GM18511 (cell line): ENCODE measurements around the gene DIABLO.
"Not testable (repeated sequence)": the region's sequence is repeated elsewhere in the genome, so short reads cannot be mapped to it uniquely, and the experiment has no call there.

ENCODE experiments used
- ATAC-seq: cut with Tn5 transposase; IDR thresholded peaks from one replicate; pipeline ENCODE4 v1.9.1; 2021; ENCODE audit warnings: mild to moderate bottlenecking, moderate library complexity; ENCODE audit not compliant: unreplicated experiment

The DIABLO gene

DNA sequence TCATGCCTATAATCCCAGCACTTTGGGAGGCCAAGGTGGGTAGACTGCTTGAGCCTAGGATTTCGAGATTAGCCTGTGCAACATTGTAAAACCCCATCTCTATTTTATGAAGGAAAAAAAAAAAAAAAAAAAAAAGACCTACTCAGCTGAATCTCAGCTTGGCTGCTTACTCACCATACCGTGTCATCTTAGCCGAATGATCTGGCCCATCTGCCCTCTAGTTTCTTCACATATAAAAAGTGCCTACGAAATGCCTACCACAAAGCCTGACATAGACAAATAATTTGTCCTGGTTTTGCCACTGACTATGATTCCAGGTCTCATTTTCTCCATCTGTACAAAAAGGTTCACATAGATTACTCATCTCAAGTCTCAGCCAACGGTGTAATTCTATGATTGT is 10.1 kb downstream of the DIABLO start:
- no peak for ATAC-seq

GRCh38 chr12:122208073-122208820 is 17.6 kb downstream of the DIABLO start:
- no peak for ATAC-seq

GRCh38 chr12:122207391-122207790 is 18.5 kb downstream of the DIABLO start:
- ATAC-seq = no peak

- ATAC-seq = no peak
These were observed 18.9 kb downstream of the DIABLO start for GRCh38 chr12:122206976-122207375.

GRCh38 chr12:122206111-122206881 is 19.6 kb downstream of the DIABLO start:
- no peak for ATAC-seq

DNA sequence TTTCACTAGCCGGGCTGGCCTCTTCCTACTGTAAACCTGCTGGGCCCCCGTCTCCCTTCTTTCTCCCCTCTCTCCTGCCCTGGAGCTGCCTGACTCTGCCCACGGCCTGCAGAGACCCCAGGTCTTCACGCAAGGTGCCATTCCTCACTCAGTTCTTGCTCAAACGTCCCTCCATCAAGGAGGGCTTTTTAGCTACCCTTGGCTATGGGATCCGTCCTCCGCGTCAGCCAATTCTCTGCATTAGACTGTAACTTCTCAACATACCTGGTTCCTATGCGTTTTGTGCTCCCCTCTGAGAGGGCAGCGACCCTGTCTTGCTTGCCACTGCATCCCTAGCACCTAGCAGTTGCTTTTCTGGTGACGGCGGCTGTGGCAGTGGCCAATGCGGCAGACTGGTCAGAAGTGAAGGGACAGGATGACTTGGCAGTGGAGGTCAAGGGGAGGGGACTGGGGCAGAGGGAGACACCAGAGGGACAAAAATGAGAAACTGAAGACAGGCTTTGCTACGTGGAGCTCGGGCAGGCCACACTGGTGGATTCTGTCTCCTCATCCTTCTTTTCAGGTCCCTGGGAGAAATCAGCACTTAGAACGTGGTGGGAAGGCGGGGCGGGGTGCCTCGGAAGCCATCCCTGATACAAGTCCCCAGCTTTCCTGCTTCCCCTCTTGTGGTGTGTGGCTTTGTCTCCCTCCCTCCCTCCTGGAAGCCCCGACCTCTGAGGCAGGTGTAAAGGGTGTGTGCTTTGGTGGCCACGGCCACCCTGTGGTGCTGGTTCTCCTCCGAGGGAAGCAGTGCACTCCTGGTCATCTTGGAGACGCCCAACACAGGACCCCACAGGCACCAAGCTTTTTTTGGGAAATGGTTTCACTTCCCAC is 20.6 kb downstream of the DIABLO start:
- no peak for ATAC-seq

- ATAC-seq = no peak
These were observed 21.4 kb downstream of the DIABLO start for GRCh38 chr12:122204167-122205052.

GRCh38 chr12:122203301-122204166 is 22.3 kb downstream of the DIABLO start, which contains the start of gene B3GNT4:
B3GNT4 (plus strand) TSS chr12:122203709; CDS start chr12:122204619, 910 bp downstream.
- ATAC-seq = no peak

GRCh38 chr12:122202811-122203210 is 23.0 kb downstream of the DIABLO start:
- not testable (repeated sequence) for ATAC-seq

DNA sequence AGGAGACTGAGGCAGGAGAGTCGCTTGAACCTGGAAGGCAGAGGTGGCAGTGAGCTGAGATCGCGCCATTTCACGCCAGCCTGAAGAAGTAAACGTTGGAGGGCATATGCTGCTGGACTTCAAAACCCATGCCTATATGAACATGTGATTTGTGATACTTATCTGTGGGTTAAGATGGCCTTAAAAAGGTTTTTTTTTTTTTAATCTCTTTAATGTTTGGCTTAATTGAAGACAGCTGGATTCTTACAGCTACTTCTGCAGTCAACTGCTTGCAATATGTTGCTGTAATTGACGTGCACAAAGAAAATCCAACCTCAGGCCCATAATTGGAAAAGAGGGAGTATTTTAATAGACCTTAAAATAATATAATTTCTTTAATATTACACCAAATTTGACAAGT is 23.8 kb downstream of the DIABLO start:
- ATAC-seq = no peak

DNA sequence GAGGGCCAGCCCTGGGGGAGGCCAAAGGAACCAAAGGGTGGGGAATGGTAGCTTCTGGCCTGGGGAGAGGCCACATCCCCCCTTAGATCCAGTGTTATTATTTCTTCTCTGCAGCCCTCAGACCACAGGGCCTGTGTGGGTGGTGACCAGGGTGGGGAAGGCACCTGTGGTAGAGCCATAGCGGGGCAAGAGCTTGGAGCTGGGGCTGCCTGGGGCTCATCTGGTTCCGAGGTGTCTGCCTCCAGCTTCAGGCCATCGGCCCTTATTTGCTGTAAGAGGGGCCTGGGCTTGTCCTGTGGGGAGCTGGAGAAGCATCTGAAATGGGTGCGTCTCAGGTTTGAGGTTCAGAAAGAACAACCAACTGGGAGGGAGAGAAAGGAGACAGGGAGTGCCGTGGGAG is 24.5 kb downstream of the DIABLO start:
- ATAC-seq = no peak

GRCh38 chr12:122200541-122201175 is 25.2 kb downstream of the DIABLO start:
- no peak for ATAC-seq

- ATAC-seq = no peak
These were observed 26.1 kb downstream of the DIABLO start for GRCh38 chr12:122199484-122200355.

DNA sequence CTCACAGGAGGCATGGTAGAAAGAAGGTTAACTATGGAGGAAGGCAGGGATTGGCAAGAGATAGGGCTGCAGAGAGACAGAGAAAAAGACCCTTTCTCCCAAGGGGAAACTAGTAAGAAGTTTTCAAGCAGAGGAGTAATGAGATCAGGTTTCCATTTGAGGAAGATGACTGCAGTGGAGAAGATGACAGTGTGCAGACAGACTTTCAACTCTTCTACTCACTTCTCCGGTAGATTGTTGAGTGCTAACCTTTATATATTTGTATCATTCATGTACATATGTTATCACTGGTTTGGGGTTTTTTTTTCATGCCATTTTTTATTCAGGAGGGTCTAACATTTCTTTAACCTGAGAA is 28.3 kb downstream of the DIABLO start:
- no peak for ATAC-seq

- ATAC-seq = no peak
These were observed 30.4 kb downstream of the DIABLO start for GRCh38 chr12:122195405-122195804.

- no peak for ATAC-seq
These were observed 31.0 kb downstream of the DIABLO start for GRCh38 chr12:122194804-122195203.

GRCh38 chr12:122192441-122192840 is 33.4 kb downstream of the DIABLO start:
- no peak for ATAC-seq
